ENCODE data around the gene FBXO42.
"Not testable (repeated sequence)": the region's sequence is repeated elsewhere in the genome, so short reads cannot be mapped to it uniquely, and the experiment has no call there.

The FBXO42 gene

GRCh38 chr1:16243215-16243610 is 109.1 kb downstream of the FBXO42 start:
- no peak for DNase-seq (ENCODE audit: low spot score)

- DNase-seq (ENCODE audit: low spot score) = no peak
Measured at GRCh38 chr1:16242556-16243214, 109.6 kb downstream of the FBXO42 start.

DNA sequence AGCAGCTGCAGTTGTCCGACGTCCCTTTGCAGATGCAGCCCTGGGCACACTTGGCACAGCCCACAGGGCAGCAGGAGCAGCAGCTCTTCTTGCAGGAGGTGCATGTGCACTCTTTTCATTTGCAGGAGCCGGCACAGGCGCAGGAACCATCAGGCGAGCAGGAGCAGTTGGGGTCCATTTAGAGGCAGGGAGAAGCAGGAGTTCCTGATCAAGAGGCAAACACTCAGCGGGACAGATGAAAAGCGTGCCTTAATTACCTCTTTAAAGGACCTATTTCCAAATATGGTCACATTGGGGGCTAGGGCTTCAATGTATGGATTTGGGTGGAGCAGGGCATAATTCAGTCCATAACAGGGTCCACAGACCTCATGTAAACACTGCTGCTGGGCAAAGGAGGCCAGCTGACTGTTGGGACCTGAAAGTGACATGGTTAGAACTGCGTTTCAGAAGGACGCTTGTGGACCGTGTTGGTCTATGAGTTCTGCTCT is 111.0 kb downstream of the FBXO42 start:
- DNase-seq (ENCODE audit: low spot score) = no peak

GRCh38 chr1:16239972-16240491 is 112.2 kb downstream of the FBXO42 start:
- no peak for DNase-seq (ENCODE audit: low spot score)

- no peak for DNase-seq (ENCODE audit: low spot score)
Measured at GRCh38 chr1:16237343-16237830, 114.9 kb downstream of the FBXO42 start.

GRCh38 chr1:16236511-16237342 is 115.6 kb downstream of the FBXO42 start, which contains the start of gene CPLANE2:
Gene CPLANE2 (minus strand): TSS chr1:16237183. CDS start chr1:16236742, 441 bp downstream.
- peak; percentile 72 for DNase-seq (ENCODE audit: low spot score)

- no peak for DNase-seq (ENCODE audit: low spot score)
Measured at GRCh38 chr1:16235944-16236510, 116.3 kb downstream of the FBXO42 start.

DNA sequence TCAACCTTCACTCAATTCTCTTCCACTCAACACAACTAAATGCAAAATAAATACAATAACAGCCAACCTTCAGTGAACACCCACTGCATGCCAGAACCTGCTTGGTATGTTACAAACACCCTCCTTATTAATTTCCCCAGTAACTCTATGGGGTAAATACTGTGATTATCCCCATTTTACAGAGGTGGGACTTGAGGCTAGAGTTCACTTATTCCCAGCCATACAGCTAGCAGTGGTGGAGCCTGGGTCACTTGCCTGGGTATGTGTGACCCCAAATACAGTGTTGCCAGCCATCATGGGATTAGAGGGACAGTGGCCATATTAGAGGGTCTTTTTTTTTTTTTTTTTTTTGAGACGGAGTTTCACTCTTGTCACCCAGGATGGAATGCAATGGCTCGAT is 116.9 kb downstream of the FBXO42 start:
- no peak for DNase-seq (ENCODE audit: low spot score)

DNA sequence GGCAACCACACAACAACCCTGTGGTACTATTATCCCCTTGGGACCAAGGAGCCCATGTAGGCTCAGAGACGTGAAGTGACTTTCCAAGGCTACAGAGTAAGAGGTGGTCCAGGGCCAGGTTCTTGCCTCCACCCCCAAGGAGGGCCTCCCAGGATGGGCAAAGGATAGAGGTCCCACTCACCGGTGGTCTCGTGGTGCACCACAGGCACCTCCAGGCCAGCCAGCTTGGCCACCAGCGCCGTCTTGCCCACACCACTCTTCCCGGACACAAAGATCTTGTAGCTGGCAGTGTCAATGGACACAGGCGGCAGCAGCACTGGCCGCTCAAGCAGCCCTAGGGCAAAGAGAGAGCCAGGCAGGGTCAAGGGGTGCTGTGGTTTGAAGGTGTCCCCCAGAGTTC is 118.8 kb downstream of the FBXO42 start:
- DNase-seq (ENCODE audit: low spot score) = no peak

DNA sequence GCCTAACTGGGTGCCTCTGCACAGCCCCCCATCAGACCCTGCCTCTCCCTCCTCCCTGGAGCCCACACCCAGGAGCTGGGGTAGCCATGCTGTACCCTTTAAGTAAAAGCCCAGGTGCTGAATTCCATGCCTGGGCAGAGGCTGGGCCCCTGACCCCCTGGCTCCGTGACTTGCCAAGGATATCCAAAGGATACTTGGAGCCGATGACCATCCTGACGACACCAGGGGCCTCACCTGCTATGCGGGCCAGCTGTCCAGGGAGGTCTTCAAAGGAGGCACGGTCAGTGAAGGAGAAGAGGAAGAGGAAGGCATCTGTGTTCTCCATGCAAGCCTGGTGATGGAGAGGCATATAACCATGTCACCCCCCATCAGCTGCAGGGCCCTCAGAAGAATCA is 120.0 kb downstream of the FBXO42 start:
- no peak for DNase-seq (ENCODE audit: low spot score)

GRCh38 chr1:16231331-16232315 is 120.7 kb downstream of the FBXO42 start:
- no peak for DNase-seq (ENCODE audit: low spot score)

GRCh38 chr1:16230744-16231143 is 121.5 kb downstream of the FBXO42 start:
- no peak for DNase-seq (ENCODE audit: low spot score)

GRCh38 chr1:16229976-16230740 is 122.1 kb downstream of the FBXO42 start:
- no peak for DNase-seq (ENCODE audit: low spot score)

DNA sequence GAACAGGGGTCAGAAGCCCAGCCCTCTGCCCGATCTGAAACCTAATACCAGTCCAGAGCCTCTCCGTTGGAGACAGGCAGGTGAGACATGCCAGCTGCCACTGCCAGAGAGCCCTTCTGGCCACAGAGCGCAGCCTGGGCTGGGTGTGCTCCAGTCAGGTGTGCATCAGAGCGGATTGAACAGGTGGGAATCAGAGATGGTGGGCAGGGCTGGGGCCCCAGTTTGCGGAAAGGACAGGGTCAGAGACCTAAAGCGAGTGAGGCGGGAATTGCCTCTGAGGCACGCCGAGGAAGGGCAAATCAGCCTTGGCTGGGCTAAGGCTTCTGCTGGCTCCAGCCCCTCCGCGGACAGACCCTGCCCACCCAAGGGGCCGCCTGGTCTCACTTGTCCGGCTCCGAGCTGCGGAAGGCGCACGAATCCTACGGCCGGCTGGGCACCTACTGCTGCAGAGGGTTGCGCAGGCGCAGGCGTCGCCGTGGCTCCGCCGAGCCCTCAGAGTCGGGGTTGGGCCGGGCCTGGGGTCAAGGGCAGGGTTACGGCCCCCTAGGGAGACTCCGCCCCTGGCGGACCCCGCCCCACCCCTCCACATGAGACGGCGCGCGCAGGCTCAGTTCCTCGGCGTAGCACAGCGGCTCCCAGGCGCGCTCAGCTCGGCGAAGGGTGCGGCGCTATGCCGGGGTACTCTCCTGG is 125.6 kb downstream of the FBXO42 start:
- DNase-seq (ENCODE audit: low spot score) = no peak

- DNase-seq (ENCODE audit: low spot score) = no peak
Measured at GRCh38 chr1:16226129-16226489, 126.2 kb downstream of the FBXO42 start.

- no peak for DNase-seq (ENCODE audit: low spot score)
Measured at GRCh38 chr1:16224472-16224871, 127.8 kb downstream of the FBXO42 start.

DNA sequence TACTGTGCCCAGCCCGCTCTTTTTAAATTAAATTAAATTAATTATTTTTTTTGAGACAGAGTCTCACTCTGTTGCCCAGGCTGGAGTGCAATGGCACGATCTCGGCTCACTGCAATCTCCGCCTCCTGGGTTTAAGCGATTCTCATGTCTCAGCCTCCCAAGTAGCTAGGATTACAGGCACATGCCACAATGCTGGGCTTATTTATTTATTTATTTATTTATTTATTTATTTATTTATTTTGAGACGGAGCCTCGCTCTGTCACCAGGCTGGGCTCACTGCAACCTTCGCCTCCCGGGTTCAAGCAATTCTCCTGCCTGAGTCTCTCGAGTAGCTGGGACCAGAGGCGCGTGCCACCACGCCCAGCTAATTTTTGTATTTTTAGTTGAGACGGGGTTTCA is 129.6 kb downstream of the FBXO42 start:
- not testable (repeated sequence) for DNase-seq (ENCODE audit: low spot score)

DNA sequence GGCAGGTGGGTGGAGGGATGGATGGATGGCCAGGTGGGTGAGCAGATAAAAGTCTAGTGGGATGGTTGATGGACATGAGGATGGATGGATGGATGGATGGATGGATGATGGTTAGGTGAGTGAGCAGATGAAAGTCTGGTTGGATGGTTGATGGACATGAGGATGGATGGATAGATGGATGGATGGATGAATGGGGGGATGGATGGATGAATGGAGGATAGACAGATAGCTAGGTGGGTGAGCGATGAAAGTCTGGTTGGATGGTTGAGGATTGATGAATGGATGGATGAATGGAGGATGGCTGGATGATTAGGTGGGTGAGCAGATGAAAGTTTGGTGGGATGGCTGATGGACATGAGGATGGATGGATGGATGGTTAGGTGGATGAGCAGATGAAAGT is 130.8 kb downstream of the FBXO42 start:
- DNase-seq (ENCODE audit: low spot score) = no peak

GRCh38 chr1:16219968-16220500 is 132.2 kb downstream of the FBXO42 start:
- no peak for DNase-seq (ENCODE audit: low spot score)

DNA sequence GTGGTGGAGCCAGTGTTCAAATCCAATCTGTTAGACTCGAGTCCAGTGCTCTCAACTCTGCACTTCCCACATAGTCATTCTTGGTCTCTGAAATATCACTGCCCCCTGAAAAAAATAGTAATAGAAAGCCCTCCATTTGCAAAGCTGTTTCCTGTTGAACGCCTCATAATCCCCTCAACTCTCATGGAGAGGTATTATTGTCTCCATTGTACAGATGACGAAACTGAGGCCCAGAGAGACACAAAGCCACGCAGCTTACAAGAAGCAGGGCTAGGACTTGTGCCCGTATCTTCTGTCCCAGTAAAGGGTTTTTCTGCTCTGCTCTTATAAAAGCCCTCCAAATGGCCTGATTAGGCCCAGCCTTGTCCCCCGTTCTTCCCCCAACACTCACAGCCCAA is 133.6 kb downstream of the FBXO42 start:
- no peak for DNase-seq (ENCODE audit: low spot score)

Measured in globus pallidus (tissue), 1 donor.